Measurements from ENCODE around the gene STAC3. TPM values are rescaled to one million over a fixed set of nuclear protein-coding genes. Genes with fewer than 3 reads are reported as not detected.

Gene STAC3
- total and polyA plus RNA-seq, 2 of the 13 experiments (the other 11 are each of a cell fraction or from before 2014, with no cell fraction given), result 0.18 to 0.22 TPM

GRCh38 chr12:57229634-57230380 is 21.2 kb downstream of the STAC3 start, which contains the start of gene SHMT2 (continued):
- TF ChIP-seq SIX4 (CRISPR knock-in tag; IDR thresholded peaks at IDR 0.05), result no peak
- TF ChIP-seq PRPF4 (IDR thresholded peaks at IDR 0.05; ENCODE audit: low read depth, low read length, poor library complexity, severe bottlenecking), result no peak
- TF ChIP-seq, protein P1, sequence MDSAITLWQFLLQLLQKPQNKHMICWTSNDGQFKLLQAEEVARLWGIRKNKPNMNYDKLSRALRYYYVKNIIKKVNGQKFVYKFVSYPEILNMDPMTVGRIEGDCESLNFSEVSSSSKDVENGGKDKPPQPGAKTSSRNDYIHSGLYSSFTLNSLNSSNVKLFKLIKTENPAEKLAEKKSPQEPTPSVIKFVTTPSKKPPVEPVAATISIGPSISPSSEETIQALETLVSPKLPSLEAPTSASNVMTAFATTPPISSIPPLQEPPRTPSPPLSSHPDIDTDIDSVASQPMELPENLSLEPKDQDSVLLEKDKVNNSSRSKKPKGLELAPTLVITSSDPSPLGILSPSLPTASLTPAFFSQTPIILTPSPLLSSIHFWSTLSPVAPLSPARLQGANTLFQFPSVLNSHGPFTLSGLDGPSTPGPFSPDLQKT (CRISPR knock-in tag; IDR thresholded peaks at IDR 0.05; ENCODE audit: borderline replicate concordance), result no peak
- peak; percentile 75; the same call in 1 of the 2 replicates for TF ChIP-seq ZNF350 (CRISPR knock-in tag; IDR thresholded peaks at IDR 0.05; ENCODE audit: borderline replicate concordance, low read depth)
- no peak for TF ChIP-seq SOX13 (IDR thresholded peaks at IDR 0.05)
- TF ChIP-seq SOX13 (CRISPR knock-in tag; conservative IDR thresholded peaks at IDR 0.05 in 1 of 2, IDR thresholded peaks at IDR 0.05 in 1 of 2), result no peak
- no peak for TF ChIP-seq MIER3 (CRISPR knock-in tag; IDR thresholded peaks at IDR 0.05; ENCODE audit: borderline replicate concordance)
- no peak for TF ChIP-seq SKI (IDR thresholded peaks at IDR 0.05; ENCODE audit: partially characterized antibody)
- TF ChIP-seq HNF4A (CRISPR knock-in tag; IDR thresholded peaks at IDR 0.05), result no peak
- no peak for TF ChIP-seq PPARG (CRISPR knock-in tag; conservative IDR thresholded peaks at IDR 0.05)
- TF ChIP-seq LCORL (IDR thresholded peaks at IDR 0.05), result no peak
- TF ChIP-seq LCORL (CRISPR knock-in tag; IDR thresholded peaks at IDR 0.05), result no peak
- TF ChIP-seq CBFB (CRISPR knock-in tag; IDR thresholded peaks at IDR 0.05), result no peak
- TF ChIP-seq FOXP4 (CRISPR knock-in tag; IDR thresholded peaks at IDR 0.05), result no peak
- TF ChIP-seq, protein P2, sequence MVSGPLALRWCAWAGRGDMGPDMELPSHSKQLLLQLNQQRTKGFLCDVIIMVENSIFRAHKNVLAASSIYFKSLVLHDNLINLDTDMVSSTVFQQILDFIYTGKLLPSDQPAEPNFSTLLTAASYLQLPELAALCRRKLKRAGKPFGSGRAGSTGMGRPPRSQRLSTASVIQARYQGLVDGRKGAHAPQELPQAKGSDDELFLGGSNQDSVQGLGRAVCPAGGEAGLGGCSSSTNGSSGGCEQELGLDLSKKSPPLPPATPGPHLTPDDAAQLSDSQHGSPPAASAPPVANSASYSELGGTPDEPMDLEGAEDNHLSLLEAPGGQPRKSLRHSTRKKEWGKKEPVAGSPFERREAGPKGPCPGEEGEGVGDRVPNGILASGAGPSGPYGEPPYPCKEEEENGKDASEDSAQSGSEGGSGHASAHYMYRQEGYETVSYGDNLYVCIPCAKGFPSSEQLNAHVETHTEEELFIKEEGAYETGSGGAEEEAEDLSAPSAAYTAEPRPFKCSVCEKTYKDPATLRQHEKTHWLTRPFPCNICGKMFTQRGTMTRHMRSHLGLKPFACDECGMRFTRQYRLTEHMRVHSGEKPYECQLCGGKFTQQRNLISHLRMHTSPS (CRISPR knock-in tag; IDR thresholded peaks at IDR 0.05; ENCODE audit: low read depth), result no peak; the same call in 1 of the 2 replicates
- peak; percentile 51; the same call in 1 of the 2 replicates for TF ChIP-seq PHF20 (CRISPR knock-in tag; IDR thresholded peaks at IDR 0.05)
- TF ChIP-seq, protein P3, sequence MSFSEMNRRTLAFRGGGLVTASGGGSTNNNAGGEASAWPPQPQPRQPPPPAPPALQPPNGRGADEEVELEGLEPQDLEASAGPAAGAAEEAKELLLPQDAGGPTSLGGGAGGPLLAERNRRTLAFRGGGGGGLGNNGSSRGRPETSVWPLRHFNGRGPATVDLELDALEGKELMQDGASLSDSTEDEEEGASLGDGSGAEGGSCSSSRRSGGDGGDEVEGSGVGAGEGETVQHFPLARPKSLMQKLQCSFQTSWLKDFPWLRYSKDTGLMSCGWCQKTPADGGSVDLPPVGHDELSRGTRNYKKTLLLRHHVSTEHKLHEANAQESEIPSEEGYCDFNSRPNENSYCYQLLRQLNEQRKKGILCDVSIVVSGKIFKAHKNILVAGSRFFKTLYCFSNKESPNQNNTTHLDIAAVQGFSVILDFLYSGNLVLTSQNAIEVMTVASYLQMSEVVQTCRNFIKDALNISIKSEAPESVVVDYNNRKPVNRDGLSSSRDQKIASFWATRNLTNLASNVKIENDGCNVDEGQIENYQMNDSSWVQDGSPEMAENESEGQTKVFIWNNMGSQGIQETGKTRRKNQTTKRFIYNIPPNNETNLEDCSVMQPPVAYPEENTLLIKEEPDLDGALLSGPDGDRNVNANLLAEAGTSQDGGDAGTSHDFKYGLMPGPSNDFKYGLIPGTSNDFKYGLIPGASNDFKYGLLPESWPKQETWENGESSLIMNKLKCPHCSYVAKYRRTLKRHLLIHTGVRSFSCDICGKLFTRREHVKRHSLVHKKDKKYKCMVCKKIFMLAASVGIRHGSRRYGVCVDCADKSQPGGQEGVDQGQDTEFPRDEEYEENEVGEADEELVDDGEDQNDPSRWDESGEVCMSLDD (CRISPR knock-in tag; IDR thresholded peaks at IDR 0.05; ENCODE audit: borderline replicate concordance), result no peak
- TF ChIP-seq NFIC (IDR thresholded peaks at IDR 0.05; ENCODE audit: low read length), result no peak
- TF ChIP-seq ZNF670 (CRISPR knock-in tag; IDR thresholded peaks at IDR 0.05; ENCODE audit: borderline replicate concordance), result peak; percentile 80; the same call in 1 of the 2 replicates
- no peak; the same call in 1 of the 2 replicates for TF ChIP-seq ZNF792 (CRISPR knock-in tag; IDR thresholded peaks at IDR 0.05)
- TF ChIP-seq NKX3-1 (CRISPR knock-in tag; IDR thresholded peaks at IDR 0.05), result 0 out of 2 replicates have a peak, but pooled peaks have one; percentile 24
- TF ChIP-seq ZNF749 (CRISPR knock-in tag; IDR thresholded peaks at IDR 0.05; ENCODE audit: borderline replicate concordance), result peak; percentile 48; the same call in 1 of the 2 replicates
- TF ChIP-seq SAP130 (CRISPR knock-in tag; IDR thresholded peaks at IDR 0.05; ENCODE audit: low read depth), result peak; percentile 65; the same call in 1 of the 2 replicates
